Erythroblast (primary cell): ENCODE data around the gene CEP164.

Experiments
- GATA1 ChIP-seq: IDR thresholded peaks from 2 replicates; pipeline ENCODE4 v1.6.1; 2011; ENCODE audit warnings: low read depth, mild to moderate bottlenecking, control low read depth, low read length, moderate library complexity
- POLR2A ChIP-seq: IDR thresholded peaks from 2 replicates; pipeline ENCODE4 v1.6.1; 2011; ENCODE audit warnings: mild to moderate bottlenecking, low read length

DNA sequence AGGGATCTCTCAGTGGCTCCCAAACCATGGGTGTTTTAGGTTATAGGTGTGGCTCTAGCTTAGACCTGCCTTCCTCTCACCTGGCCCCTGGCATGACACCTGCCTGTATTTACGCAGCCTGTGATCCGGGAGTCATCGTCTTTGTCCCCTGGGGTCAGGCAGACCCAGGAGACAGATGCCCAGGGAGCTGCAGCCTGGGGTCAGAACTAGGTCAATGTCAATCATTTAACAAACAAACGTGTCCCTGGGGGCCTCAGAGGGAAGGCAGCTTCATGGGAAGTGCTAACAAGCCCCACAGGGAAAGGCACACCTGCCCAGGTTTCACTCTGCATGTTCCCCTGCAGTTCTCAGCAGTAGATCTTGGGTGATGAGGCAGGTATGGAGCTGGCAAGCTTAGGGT lies 24.6 kb upstream of the CEP164 start:
- TF ChIP-seq POLR2A (no peak), GATA1 (no peak)
